ENCODE results near the gene ERC2.

ERC2 gene

DNA sequence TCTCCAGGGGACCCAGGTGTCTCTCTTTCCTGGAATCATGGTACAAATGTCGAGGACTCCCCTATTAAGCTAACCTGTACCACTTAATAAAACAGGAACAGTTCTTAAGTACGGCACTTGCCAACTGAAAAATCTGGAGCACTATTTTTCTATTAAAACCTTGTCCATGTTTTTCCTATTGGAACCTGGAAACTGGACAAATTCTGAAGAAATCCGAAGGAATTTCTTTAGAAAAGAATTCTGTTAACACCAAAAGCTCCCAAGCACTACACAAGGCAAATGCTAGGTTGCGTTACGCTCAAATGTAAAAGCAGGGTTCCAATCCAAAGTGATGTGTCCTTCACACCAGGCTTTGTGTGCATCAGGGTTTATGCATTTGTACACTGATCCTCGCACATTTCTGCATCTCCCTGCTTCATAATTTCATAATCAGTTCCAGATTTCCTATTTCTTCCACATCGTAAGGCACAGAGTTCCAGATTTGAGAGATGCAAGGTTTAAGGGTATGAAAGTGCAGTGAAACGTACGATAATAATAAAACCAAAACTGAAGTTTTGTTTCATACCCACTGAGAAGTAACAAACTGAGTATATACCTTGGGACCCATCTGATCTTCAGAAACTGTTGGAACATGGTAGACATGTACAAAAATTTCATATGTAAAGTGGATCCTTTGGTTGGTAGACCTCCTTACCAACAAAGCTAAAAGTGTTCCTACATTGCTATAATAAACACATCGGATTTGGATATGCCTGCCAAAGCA is 849.0 kb downstream of the ERC2 start:
- no peak overlapping the region for H3K4me3 ChIP-seq (ENCODE audit: low read length in 2 of 2)
- H3K9me3 ChIP-seq (ENCODE audit: control insufficient read depth in 2 of 2, low read length in 2 of 2) = no peaks in the 10 kb centered on the region
- H3K27me3 ChIP-seq (ENCODE audit: control insufficient read depth in 2 of 2, insufficient read depth in 2 of 2, low read length in 2 of 2) = no peaks in the 10 kb centered on the region
- peaks cover 3 to 11% of the 10 kb centered on the region in 2 donors for H3K4me1 ChIP-seq (ENCODE audit: control insufficient read depth in 2 of 2, insufficient read depth in 2 of 2, low read length in 2 of 2)
- no peaks in the 10 kb centered on the region for H3K36me3 ChIP-seq (ENCODE audit: control insufficient read depth in 2 of 2, insufficient read depth in 2 of 2, low read length in 2 of 2)
- no peak overlapping the region for H3K9ac ChIP-seq (ENCODE audit: low read depth in 1 of 2, low read length in 2 of 2)
- H3K27ac ChIP-seq (ENCODE audit: low read depth in 2 of 2, low read length in 2 of 2) = no peak overlapping the region

DNA sequence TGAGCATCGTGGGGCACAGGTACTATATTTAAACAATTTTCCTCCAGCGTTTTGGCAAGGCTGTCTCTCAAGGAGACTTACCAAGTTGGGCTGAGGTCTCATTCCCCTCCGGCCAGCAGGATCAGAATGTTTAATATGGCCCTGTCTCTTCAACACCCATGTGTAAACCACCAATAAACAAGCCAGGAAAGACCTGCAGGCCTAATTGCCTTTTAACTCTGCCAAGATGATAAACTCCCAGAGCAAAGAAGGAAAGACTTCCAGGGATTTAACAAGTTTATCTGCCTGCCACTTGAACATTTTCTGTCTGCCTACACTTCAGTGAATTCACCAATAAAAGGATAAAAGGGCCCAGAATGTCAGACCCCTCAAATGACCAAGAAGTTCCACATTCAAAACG is 850.9 kb downstream of the ERC2 start:
- Histone ChIP-seq H3K4me1 (ENCODE audit: control insufficient read depth in 2 of 2, insufficient read depth in 2 of 2, low read length in 2 of 2) (peaks cover 0 to 11% of the 10 kb centered on the region in 2 donors), H3K27me3 (ENCODE audit: control insufficient read depth in 2 of 2, insufficient read depth in 2 of 2, low read length in 2 of 2) (no peaks in the 10 kb centered on the region), H3K9ac (ENCODE audit: low read depth in 1 of 2, low read length in 2 of 2) (no peak overlapping the region), H3K4me3 (ENCODE audit: low read length in 2 of 2) (no peak overlapping the region), H3K27ac (ENCODE audit: low read depth in 2 of 2, low read length in 2 of 2) (no peak overlapping the region), H3K36me3 (ENCODE audit: control insufficient read depth in 2 of 2, insufficient read depth in 2 of 2, low read length in 2 of 2) (no peaks in the 10 kb centered on the region), H3K9me3 (ENCODE audit: control insufficient read depth in 2 of 2, low read length in 2 of 2) (no peaks in the 10 kb centered on the region)

DNA sequence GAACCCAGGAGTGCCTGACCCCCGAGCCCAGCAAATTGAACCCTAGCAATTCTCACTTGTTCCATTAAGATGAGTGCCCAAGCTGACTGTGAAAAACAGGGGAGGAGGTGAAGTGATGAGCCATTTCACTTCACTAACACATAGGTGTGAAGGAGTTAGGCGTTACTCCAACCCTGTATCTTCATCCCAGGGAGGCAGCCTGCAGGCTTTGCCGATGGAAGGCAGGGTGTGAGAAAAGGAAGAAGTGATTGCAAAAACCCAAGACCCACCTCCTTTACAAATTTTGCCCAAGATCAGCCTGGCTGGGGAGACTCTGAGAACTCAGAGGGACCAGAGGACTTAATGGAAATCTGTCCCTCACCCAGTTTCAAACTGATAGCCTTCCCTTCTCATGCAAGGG is 851.5 kb downstream of the ERC2 start:
- Histone ChIP-seq H3K9ac (ENCODE audit: low read depth in 1 of 2, low read length in 2 of 2) (no peak overlapping the region), H3K27me3 (ENCODE audit: control insufficient read depth in 2 of 2, insufficient read depth in 2 of 2, low read length in 2 of 2) (no peaks in the 10 kb centered on the region), H3K27ac (ENCODE audit: low read depth in 2 of 2, low read length in 2 of 2) (no peak overlapping the region), H3K4me3 (ENCODE audit: low read length in 2 of 2) (no peak overlapping the region), H3K36me3 (ENCODE audit: control insufficient read depth in 2 of 2, insufficient read depth in 2 of 2, low read length in 2 of 2) (no peaks in the 10 kb centered on the region), H3K4me1 (ENCODE audit: control insufficient read depth in 2 of 2, insufficient read depth in 2 of 2, low read length in 2 of 2) (peaks cover 0 to 11% of the 10 kb centered on the region in 2 donors), H3K9me3 (ENCODE audit: control insufficient read depth in 2 of 2, low read length in 2 of 2) (no peaks in the 10 kb centered on the region)

DNA sequence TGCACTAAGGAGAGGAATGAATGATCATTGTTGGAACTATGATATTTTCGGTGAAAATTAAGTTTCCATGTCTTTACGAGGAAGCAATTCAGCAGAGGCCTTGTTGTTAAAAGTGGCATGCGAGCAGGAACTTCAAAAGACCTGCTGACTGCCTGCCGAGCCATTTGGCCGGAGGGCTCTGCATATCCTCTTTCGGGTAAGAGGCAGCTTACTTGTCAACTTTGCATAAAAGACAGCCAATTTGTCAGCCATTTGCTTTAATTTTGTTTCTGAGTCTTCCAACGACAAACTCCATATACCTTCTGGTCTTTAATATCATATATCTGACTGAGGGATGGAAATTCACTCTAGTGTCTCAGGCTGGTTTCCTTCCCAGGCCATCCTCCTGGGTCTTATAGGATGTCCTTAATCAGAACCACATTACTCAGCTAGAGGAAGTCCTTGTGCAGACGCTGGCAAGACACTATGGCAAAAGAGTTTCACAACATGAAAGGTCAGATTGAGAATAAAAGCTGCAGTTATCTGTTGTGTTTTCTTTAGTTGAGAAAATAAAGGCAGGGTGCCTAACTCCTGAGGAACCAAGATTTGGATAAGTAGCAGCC is 852.5 kb downstream of the ERC2 start:
- H3K27ac ChIP-seq (ENCODE audit: low read depth in 2 of 2, low read length in 2 of 2) = peak overlapping the region in 1 of 2 donors; percentile 1
- no peaks in the 10 kb centered on the region for H3K27me3 ChIP-seq (ENCODE audit: control insufficient read depth in 2 of 2, insufficient read depth in 2 of 2, low read length in 2 of 2)
- H3K9ac ChIP-seq (ENCODE audit: low read depth in 1 of 2, low read length in 2 of 2) = no peak overlapping the region
- H3K36me3 ChIP-seq (ENCODE audit: control insufficient read depth in 2 of 2, insufficient read depth in 2 of 2, low read length in 2 of 2) = no peaks in the 10 kb centered on the region
- H3K4me1 ChIP-seq (ENCODE audit: control insufficient read depth in 2 of 2, insufficient read depth in 2 of 2, low read length in 2 of 2) = peaks cover 0 to 11% of the 10 kb centered on the region in 2 donors
- no peak overlapping the region for H3K4me3 ChIP-seq (ENCODE audit: low read length in 2 of 2)
- H3K9me3 ChIP-seq (ENCODE audit: control insufficient read depth in 2 of 2, low read length in 2 of 2) = no peaks in the 10 kb centered on the region

DNA sequence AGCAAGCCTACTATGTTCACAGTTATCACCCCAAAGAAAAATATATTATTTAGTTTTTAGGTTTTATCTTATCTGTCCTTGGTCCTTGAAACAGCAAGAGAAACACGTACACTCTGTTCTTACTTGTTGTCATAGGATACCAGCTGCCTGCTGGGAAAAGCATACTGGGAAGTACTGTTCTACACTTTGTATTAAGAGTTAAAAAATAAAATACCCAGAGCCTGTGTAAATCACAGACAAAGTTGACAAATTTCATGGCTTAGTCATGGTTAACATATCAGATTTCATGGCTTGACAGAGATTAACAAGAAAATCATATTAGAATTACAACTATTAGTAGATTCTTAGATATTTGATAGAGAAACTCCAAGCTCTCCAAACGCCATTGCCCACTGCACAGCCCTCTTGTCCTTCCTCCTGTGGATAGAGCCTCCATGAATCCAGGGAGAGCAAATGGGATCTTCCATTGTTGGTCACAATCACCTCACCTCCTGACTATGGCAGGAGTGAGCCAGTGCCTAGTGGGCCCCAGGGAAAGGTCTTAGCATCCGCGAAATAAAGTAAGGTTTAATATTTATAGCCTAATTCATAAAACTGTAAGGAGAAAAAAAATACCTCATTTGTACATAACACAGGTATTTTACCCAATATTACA is 853.1 kb downstream of the ERC2 start:
- no peaks in the 10 kb centered on the region for H3K9me3 ChIP-seq (ENCODE audit: control insufficient read depth in 2 of 2, low read length in 2 of 2)
- peak overlapping the region in 1 of 2 donors; percentile 1 for H3K27ac ChIP-seq (ENCODE audit: low read depth in 2 of 2, low read length in 2 of 2)
- H3K9ac ChIP-seq (ENCODE audit: low read depth in 1 of 2, low read length in 2 of 2) = no peak overlapping the region
- peaks cover 0 to 8% of the 10 kb centered on the region in 2 donors for H3K4me1 ChIP-seq (ENCODE audit: control insufficient read depth in 2 of 2, insufficient read depth in 2 of 2, low read length in 2 of 2)
- H3K4me3 ChIP-seq (ENCODE audit: low read length in 2 of 2) = no peak overlapping the region
- no peaks in the 10 kb centered on the region for H3K36me3 ChIP-seq (ENCODE audit: control insufficient read depth in 2 of 2, insufficient read depth in 2 of 2, low read length in 2 of 2)
- H3K27me3 ChIP-seq (ENCODE audit: control insufficient read depth in 2 of 2, insufficient read depth in 2 of 2, low read length in 2 of 2) = peaks cover 0 to 2% of the 10 kb centered on the region in 2 donors

DNA sequence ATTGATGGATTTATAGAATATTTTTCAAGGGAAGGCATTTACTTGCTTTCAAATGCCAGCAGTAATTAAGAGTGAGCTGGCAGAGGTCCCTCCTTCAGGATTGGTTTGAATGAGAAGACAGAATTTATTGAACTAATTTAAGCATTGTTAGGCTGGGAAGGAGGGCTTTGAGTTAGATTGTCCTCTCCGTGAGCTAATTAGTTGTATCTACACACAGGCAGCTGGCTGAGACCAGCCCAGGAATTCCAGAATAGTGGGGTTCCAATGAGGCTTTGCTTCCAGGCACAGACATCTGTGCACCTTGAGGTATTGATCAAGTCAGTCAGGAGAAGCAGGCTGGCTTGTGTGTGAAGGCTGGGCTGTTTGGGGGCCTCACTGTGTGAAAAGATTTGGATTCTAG is 857.1 kb downstream of the ERC2 start:
- H3K9me3 ChIP-seq (ENCODE audit: control insufficient read depth in 2 of 2, low read length in 2 of 2) = no peaks in the 10 kb centered on the region
- no peak overlapping the region for H3K27ac ChIP-seq (ENCODE audit: low read depth in 2 of 2, low read length in 2 of 2)
- no peak overlapping the region for H3K9ac ChIP-seq (ENCODE audit: low read depth in 1 of 2, low read length in 2 of 2)
- H3K36me3 ChIP-seq (ENCODE audit: control insufficient read depth in 2 of 2, insufficient read depth in 2 of 2, low read length in 2 of 2) = no peaks in the 10 kb centered on the region
- peaks cover 0 to 2% of the 10 kb centered on the region in 2 donors for H3K27me3 ChIP-seq (ENCODE audit: control insufficient read depth in 2 of 2, insufficient read depth in 2 of 2, low read length in 2 of 2)
- H3K4me3 ChIP-seq (ENCODE audit: low read length in 2 of 2) = no peak overlapping the region
- peaks cover 0 to 8% of the 10 kb centered on the region in 2 donors for H3K4me1 ChIP-seq (ENCODE audit: control insufficient read depth in 2 of 2, insufficient read depth in 2 of 2, low read length in 2 of 2)

DNA sequence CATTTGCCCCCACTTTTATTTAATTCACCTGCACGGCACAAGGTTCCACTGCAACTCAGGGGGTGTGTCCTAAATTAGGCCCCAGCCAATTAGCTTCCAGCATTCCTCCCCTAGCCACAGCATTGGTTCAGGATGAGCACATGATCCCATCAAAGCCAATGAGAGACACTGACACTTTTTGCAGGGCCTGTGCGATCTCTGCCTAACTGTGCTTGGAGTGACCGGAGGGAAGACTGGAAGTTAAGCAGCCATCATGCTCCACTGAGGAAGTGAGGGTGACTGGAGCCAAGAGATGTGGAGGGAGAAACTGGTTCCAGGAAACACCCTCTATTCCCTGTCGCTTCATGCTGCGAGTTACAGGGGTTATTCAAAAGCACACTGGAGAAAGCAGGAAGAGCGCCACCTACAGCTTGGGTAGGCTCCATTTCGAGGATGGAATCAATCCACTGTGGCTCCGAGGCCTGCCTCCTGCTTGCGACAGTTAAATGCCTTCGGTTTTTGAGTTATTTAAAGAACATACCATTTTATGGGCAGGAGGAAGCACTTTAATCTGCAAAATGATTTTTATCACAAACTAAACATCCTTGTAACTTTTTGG is 858.9 kb downstream of the ERC2 start:
- no peak overlapping the region for H3K27ac ChIP-seq (ENCODE audit: low read depth in 2 of 2, low read length in 2 of 2)
- no peaks in the 10 kb centered on the region for H3K36me3 ChIP-seq (ENCODE audit: control insufficient read depth in 2 of 2, insufficient read depth in 2 of 2, low read length in 2 of 2)
- no peak overlapping the region for H3K9ac ChIP-seq (ENCODE audit: low read depth in 1 of 2, low read length in 2 of 2)
- H3K27me3 ChIP-seq (ENCODE audit: control insufficient read depth in 2 of 2, insufficient read depth in 2 of 2, low read length in 2 of 2) = peaks cover 0 to 2% of the 10 kb centered on the region in 2 donors
- no peak overlapping the region for H3K4me3 ChIP-seq (ENCODE audit: low read length in 2 of 2)
- H3K9me3 ChIP-seq (ENCODE audit: control insufficient read depth in 2 of 2, low read length in 2 of 2) = no peaks in the 10 kb centered on the region
- peaks cover 0 to 8% of the 10 kb centered on the region in 2 donors for H3K4me1 ChIP-seq (ENCODE audit: control insufficient read depth in 2 of 2, insufficient read depth in 2 of 2, low read length in 2 of 2)

DNA sequence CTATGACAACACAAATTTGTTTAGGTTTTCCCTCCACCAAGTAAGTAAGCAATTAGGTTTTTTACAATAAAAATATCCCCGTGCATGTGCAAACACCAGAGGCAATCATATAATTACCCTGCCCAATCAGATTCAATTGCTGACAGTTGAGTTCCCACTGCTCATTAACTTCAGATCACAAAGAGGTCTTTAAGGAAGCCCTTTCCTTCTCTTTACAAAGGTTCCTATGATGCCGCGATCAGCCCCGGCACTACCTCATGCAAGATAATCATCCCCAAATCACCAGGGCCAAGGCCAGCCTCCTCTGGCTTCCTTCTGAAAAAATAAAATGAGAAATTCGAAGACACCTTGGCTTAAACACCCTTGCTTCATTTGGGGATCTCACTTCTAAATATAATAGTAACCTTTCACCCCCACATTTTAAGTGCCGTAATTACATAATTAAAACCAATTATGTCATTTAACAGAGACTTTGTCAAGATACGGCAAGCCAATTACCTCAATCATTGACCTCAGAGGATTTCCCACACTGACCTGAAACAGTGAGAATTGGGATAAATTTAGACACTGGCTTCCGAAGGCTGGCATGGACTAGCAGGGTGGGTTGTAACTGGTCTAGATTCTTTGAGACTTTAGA is 859.8 kb downstream of the ERC2 start:
- H3K27ac ChIP-seq (ENCODE audit: low read depth in 2 of 2, low read length in 2 of 2) = no peak overlapping the region
- H3K9me3 ChIP-seq (ENCODE audit: control insufficient read depth in 2 of 2, low read length in 2 of 2) = no peaks in the 10 kb centered on the region
- H3K27me3 ChIP-seq (ENCODE audit: control insufficient read depth in 2 of 2, insufficient read depth in 2 of 2, low read length in 2 of 2) = peaks cover 0 to 2% of the 10 kb centered on the region in 2 donors
- no peak overlapping the region for H3K9ac ChIP-seq (ENCODE audit: low read depth in 1 of 2, low read length in 2 of 2)
- no peaks in the 10 kb centered on the region for H3K36me3 ChIP-seq (ENCODE audit: control insufficient read depth in 2 of 2, insufficient read depth in 2 of 2, low read length in 2 of 2)
- H3K4me3 ChIP-seq (ENCODE audit: low read length in 2 of 2) = no peak overlapping the region
- peaks cover 0 to 8% of the 10 kb centered on the region in 2 donors for H3K4me1 ChIP-seq (ENCODE audit: control insufficient read depth in 2 of 2, insufficient read depth in 2 of 2, low read length in 2 of 2)

DNA sequence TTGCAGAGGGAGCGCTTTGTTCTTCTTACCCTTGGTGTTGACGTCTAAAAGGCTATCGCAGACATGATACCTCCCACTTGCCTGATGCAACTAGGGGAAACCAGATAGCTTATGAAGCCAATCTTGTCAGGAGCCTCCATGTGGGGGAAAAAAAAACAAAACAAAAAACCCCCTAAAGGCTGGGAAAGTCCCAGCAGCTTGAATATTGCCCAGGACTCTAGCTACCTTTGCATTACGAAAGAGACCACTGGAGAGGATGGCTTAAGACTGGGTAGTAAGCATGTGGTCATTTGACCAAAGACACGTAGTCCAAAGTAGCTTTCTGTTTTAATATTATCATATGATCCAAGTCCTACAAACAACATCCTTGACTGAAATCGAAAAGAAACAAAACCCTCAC is 860.4 kb downstream of the ERC2 start:
- Histone ChIP-seq H3K9ac (ENCODE audit: low read depth in 1 of 2, low read length in 2 of 2) (no peak overlapping the region), H3K36me3 (ENCODE audit: control insufficient read depth in 2 of 2, insufficient read depth in 2 of 2, low read length in 2 of 2) (no peaks in the 10 kb centered on the region), H3K4me3 (ENCODE audit: low read length in 2 of 2) (no peak overlapping the region), H3K9me3 (ENCODE audit: control insufficient read depth in 2 of 2, low read length in 2 of 2) (no peaks in the 10 kb centered on the region), H3K27ac (ENCODE audit: low read depth in 2 of 2, low read length in 2 of 2) (no peak overlapping the region), H3K4me1 (ENCODE audit: control insufficient read depth in 2 of 2, insufficient read depth in 2 of 2, low read length in 2 of 2) (peaks cover 0 to 8% of the 10 kb centered on the region in 2 donors), H3K27me3 (ENCODE audit: control insufficient read depth in 2 of 2, insufficient read depth in 2 of 2, low read length in 2 of 2) (peaks cover 0 to 2% of the 10 kb centered on the region in 2 donors)
